CD14-positive monocyte (primary cell): ENCODE results near the gene WHRN. TPM values are rescaled to one million over a fixed set of nuclear protein-coding genes. Genes with fewer than 3 reads are reported as not detected.

Experiments used
- DNase-seq, 3 donors: peaks; one replicate each; pipeline ENCODE4 v3.0.0-alpha.2; 2011 to 2022
- H2AFZ ChIP-seq: 2 replicates; pipeline ENCODE4 v1.6.0; 2012; ENCODE audit warnings: mild to moderate bottlenecking, low read depth, low read length, inconsistent platforms; ENCODE audit not compliant: insufficient read depth, poor library complexity, severe bottlenecking
- H3K27ac ChIP-seq, 2 donors: 1 replicate in 1 of 2; 2 replicates in 1 of 2; pipeline ENCODE4 v1.5.1; 2012 to 2013; ENCODE audit warnings: low read length in 2 of 2, control low read depth in 1 of 2, inconsistent platforms in 1 of 2, low read depth in 1 of 2, mild to moderate bottlenecking in 1 of 2
- H3K27me3 ChIP-seq, 2 donors: one replicate each; pipeline versions ENCODE4 v1.6.0 to v1.6.1; 2011 to 2013; ENCODE audit warnings: low read length in 2 of 2; ENCODE audit not compliant: control insufficient read depth in 2 of 2, insufficient read depth in 2 of 2
- H3K36me3 ChIP-seq, 2 donors: replicated peaks in 1 of 2; 1 replicate in 1 of 2; 2 replicates in 1 of 2; pipeline versions ENCODE4 v1.5.1 to v1.6.1; 2012 to 2013; ENCODE audit warnings: low read length in 2 of 2, control low read depth in 1 of 2, inconsistent platforms in 1 of 2, mild to moderate bottlenecking in 1 of 2; ENCODE audit not compliant: insufficient read depth in 2 of 2, control insufficient read depth in 1 of 2
- H3K4me1 ChIP-seq, 2 donors: 1 replicate in 1 of 2; 2 replicates in 1 of 2; pipeline versions ENCODE4 v1.5.1 to v1.6.1; 2012 to 2013; ENCODE audit warnings: low read length in 2 of 2, control low read depth in 1 of 2, inconsistent platforms in 1 of 2, mild to moderate bottlenecking in 1 of 2, moderate library complexity in 1 of 2; ENCODE audit not compliant: insufficient read depth in 2 of 2, control insufficient read depth in 1 of 2
- H3K4me2 ChIP-seq: replicated peaks from 2 replicates; pipeline ENCODE3; 2012; ENCODE audit warnings: low read length, moderate library complexity, mild to moderate bottlenecking; ENCODE audit not compliant: poor library complexity, severe bottlenecking; ENCODE audit errors: extremely low read depth
- H3K4me3 ChIP-seq, 3 experiments: fragments of 200-600 bp in 1 of 3; sonication (generic) in 1 of 3; replicated peaks in 1 of 3; 1 replicate in 2 of 3; 2 replicates in 1 of 3; pipeline ENCODE4 v1.5.1; 2011 to 2013; ENCODE audit warnings: low read length in 3 of 3, mild to moderate bottlenecking in 3 of 3, control low read depth in 2 of 3, low read depth in 2 of 3, inconsistent platforms in 1 of 3, moderate library complexity in 1 of 3
- H3K79me2 ChIP-seq: 2 replicates; pipeline ENCODE4 v1.6.0; 2012; ENCODE audit warnings: mild to moderate bottlenecking, control low read depth, inconsistent platforms, low read length, moderate library complexity; ENCODE audit not compliant: insufficient read depth
- H3K9ac ChIP-seq: 2 replicates; pipeline ENCODE4 v1.6.0; 2017; ENCODE audit warnings: low read length, mild to moderate bottlenecking; ENCODE audit not compliant: insufficient read depth, poor library complexity, severe bottlenecking
- H3K9me3 ChIP-seq, 2 donors: replicated peaks in 1 of 2; 1 replicate in 1 of 2; 2 replicates in 1 of 2; pipeline versions ENCODE4 v1.5.1 to v1.6.1; 2012 to 2013; ENCODE audit warnings: low read length in 2 of 2, control low read depth in 1 of 2; ENCODE audit not compliant: control insufficient read depth in 1 of 2, insufficient read depth in 1 of 2
- H4K20me1 ChIP-seq: 2 replicates; pipeline ENCODE4 v1.6.0; 2012; ENCODE audit warnings: mild to moderate bottlenecking, low read length, control low read depth, moderate library complexity; ENCODE audit not compliant: insufficient read depth
- H3K27ac Mint-ChIP-seq, 7 donors: one replicate each; pipeline ENCODE4 v1.8.0; 2020; ENCODE audit warnings: mild to moderate bottlenecking in 7 of 7, mixed read lengths in 7 of 7, moderate library complexity in 6 of 7, inconsistent platforms in 2 of 7
- H3K27me3 Mint-ChIP-seq, 3 donors: one replicate each; pipeline ENCODE4 v1.8.0; 2021 to 2022; ENCODE audit warnings: low read depth in 3 of 3, mild to moderate bottlenecking in 3 of 3, mixed read lengths in 3 of 3, moderate library complexity in 3 of 3, inconsistent platforms in 1 of 3
- H3K36me3 Mint-ChIP-seq, 2 donors: one replicate each; pipeline ENCODE4 v1.8.0; 2020; ENCODE audit warnings: mixed read lengths in 2 of 2, inconsistent platforms in 1 of 2, mild to moderate bottlenecking in 1 of 2
- H3K4me1 Mint-ChIP-seq: one replicate; pipeline ENCODE4 v1.8.0; 2020; ENCODE audit warnings: mild to moderate bottlenecking, mixed read lengths
- H3K4me3 Mint-ChIP-seq, 2 donors: one replicate each; pipeline ENCODE4 v1.8.0; 2020; ENCODE audit warnings: mild to moderate bottlenecking in 2 of 2, mixed read lengths in 2 of 2, moderate library complexity in 1 of 2
- H3K9me3 Mint-ChIP-seq, 7 donors: one replicate each; pipeline ENCODE4 v1.8.0; 2020 to 2022; ENCODE audit warnings: mixed read lengths in 7 of 7, mild to moderate bottlenecking in 6 of 7, moderate library complexity in 6 of 7, inconsistent platforms in 2 of 7
- WGBS: methylation state at CpG from one replicate; pipeline ENCODE4 v1.1.5; 2013; ENCODE audit warnings: missing lambda C conversion rate; ENCODE audit not compliant: insufficient coverage; 5-methylcytosine and 5-hydroxymethylcytosine counted together
- intact Hi-C, 2 donors: fragments of 100-400 bp; cut with micrococcal nuclease; formaldehyde crosslinking; loops; one replicate each; pipeline versions ENCODE4 v1.15.0 to v1.15.1; 2023
- polyA plus RNA-seq, 3 donors: library from polyadenylated mRNA; depleted of rRNA in 1 of 3; unstranded in 2 of 3; stranded (reverse) in 1 of 3; fragments of 300-500 nt in 2 of 3; fragments of >200 nt in 1 of 3; fragmentation: Illumina TruSeq in 2 of 3; gene quantifications; 1 replicate in 2 of 3; 2 replicates in 1 of 3; pipeline ENCODE4 v1.2.3, GENCODE V29; 2012 to 2021
- TF ChIP-seq, protein P1 (sequence below): fragments of 200-600 bp; IDR thresholded peaks from one replicate; pipeline ENCODE4 v1.8.0; 2022; ENCODE audit warnings: antibody characterized with exemption, mild to moderate bottlenecking

The WHRN gene
- polyA plus RNA-seq, 3 donors, result 0.13 to 0.59 (median 0.30) TPM

- no peaks in the 10 kb centered on the region for H3K9me3 Mint-ChIP-seq
- no peaks in the 10 kb centered on the region for H4K20me1 ChIP-seq
- TF ChIP-seq, protein P1, sequence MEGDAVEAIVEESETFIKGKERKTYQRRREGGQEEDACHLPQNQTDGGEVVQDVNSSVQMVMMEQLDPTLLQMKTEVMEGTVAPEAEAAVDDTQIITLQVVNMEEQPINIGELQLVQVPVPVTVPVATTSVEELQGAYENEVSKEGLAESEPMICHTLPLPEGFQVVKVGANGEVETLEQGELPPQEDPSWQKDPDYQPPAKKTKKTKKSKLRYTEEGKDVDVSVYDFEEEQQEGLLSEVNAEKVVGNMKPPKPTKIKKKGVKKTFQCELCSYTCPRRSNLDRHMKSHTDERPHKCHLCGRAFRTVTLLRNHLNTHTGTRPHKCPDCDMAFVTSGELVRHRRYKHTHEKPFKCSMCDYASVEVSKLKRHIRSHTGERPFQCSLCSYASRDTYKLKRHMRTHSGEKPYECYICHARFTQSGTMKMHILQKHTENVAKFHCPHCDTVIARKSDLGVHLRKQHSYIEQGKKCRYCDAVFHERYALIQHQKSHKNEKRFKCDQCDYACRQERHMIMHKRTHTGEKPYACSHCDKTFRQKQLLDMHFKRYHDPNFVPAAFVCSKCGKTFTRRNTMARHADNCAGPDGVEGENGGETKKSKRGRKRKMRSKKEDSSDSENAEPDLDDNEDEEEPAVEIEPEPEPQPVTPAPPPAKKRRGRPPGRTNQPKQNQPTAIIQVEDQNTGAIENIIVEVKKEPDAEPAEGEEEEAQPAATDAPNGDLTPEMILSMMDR, result no peak
- no peak overlapping the region for H3K4me2 ChIP-seq
- H3K4me3 ChIP-seq, result no peak overlapping the region
- H3K9ac ChIP-seq, result no peak overlapping the region
- H2AFZ ChIP-seq, result no peak overlapping the region
- no peaks in the 10 kb centered on the region for H3K27me3 ChIP-seq
- peak overlapping the region in 1 of 7 donors; percentile 21 for H3K27ac Mint-ChIP-seq
- DNase-seq, result no peak
- peaks cover 0 to 6% (median 2%) of the 10 kb centered on the region in 3 donors for H3K27me3 Mint-ChIP-seq
- H3K79me2 ChIP-seq, result no peaks in the 10 kb centered on the region
- no peak overlapping the region for H3K4me3 Mint-ChIP-seq
- no peaks in the 10 kb centered on the region for H3K4me1 Mint-ChIP-seq
- intact Hi-C loops, result loop anchor here in 1 of 2 donors (10.0 kb wide), 1 partner anchor 224 kb away; the partner anchor contains the start of gene TEX53
- no peaks in the 10 kb centered on the region for H3K4me1 ChIP-seq
- no peaks in the 10 kb centered on the region for H3K36me3 ChIP-seq
- H3K27ac ChIP-seq, result no peak overlapping the region
- H3K36me3 Mint-ChIP-seq, result no peaks in the 10 kb centered on the region
- 81% methylated on average over 3 of the region's 4 CpGs for WGBS
- H3K9me3 ChIP-seq, result no peaks in the 10 kb centered on the region
These were observed 74.3 kb downstream of the WHRN start for GRCh38 chr9:114431003-114431402.

DNA sequence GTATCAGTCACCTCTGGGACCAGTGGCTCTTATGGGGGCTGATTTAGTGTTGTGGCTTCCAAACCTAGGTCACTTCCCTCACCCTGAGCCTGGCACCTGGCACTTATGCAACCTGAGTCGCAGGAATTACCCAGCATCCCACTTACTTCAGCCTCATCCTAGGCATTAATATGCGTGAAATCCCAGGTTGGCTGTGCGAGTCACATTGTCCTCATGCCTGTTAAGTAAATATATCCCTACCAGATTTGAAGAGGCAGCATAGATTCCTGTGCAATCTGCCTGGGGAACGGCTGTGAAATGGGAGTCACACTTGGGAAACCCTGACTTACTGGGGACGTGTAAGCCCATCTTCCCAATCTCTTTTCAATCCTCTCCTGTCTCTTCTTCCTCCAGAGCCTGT, 74.8 kb downstream of the WHRN start:
- 93% methylated on average over 3 of the region's 5 CpGs for WGBS
- H3K27me3 Mint-ChIP-seq, result peaks cover 0 to 6% (median 2%) of the 10 kb centered on the region in 3 donors
- H3K4me3 Mint-ChIP-seq, result no peak overlapping the region
- no peak overlapping the region for H3K27ac ChIP-seq
- TF ChIP-seq, protein P1, result no peak
- intact Hi-C loops, result loop anchor here in 1 of 2 donors (10.0 kb wide), 1 partner anchor 224 kb away; the partner anchor contains the start of gene TEX53
- no peaks in the 10 kb centered on the region for H3K4me1 Mint-ChIP-seq
- H3K9me3 ChIP-seq, result no peaks in the 10 kb centered on the region
- no peaks in the 10 kb centered on the region for H3K4me1 ChIP-seq
- no peaks in the 10 kb centered on the region for H4K20me1 ChIP-seq
- peak overlapping the region in 1 of 7 donors; percentile 68 for H3K27ac Mint-ChIP-seq
- no peak for DNase-seq
- no peak overlapping the region for H3K4me3 ChIP-seq
- H3K27me3 ChIP-seq, result no peaks in the 10 kb centered on the region
- no peaks in the 10 kb centered on the region for H3K36me3 ChIP-seq
- no peaks in the 10 kb centered on the region for H3K36me3 Mint-ChIP-seq
- no peak overlapping the region for H3K9ac ChIP-seq
- H2AFZ ChIP-seq, result no peak overlapping the region
- no peaks in the 10 kb centered on the region for H3K9me3 Mint-ChIP-seq
- no peaks in the 10 kb centered on the region for H3K79me2 ChIP-seq
- no peak overlapping the region for H3K4me2 ChIP-seq
